Esophagus mucosa (tissue), 1 donor: ENCODE data around the gene CTNNA1. TPM values are rescaled to one million over a fixed set of nuclear protein-coding genes. Genes with fewer than 3 reads are reported as not detected.

ENCODE experiments used
- ATAC-seq: fragments of 200-7000 bp; cut with Tn5 transposase; one replicate; pipeline ENCODE4 v1.9.1; 2020
- total RNA-seq: library from RNA; stranded (reverse); gene quantifications from one replicate; pipeline ENCODE4 v1.2.4, GENCODE V29; 2023
- donor health status: DM: yes; HTN: yes; CAD: no.

CTNNA1 gene
- total RNA-seq, 1 donor from 2014 or later: 332 TPM

- ATAC-seq: no peak
Observed at GRCh38 chr5:138952962-138953361, 199.7 kb downstream of the CTNNA1 start.

- ATAC-seq: peak; percentile 86
Observed at GRCh38 chr5:138953387-138954256, 200.4 kb downstream of the CTNNA1 start.

GRCh38 chr5:138954257-138955012 is 201.2 kb downstream of the CTNNA1 start:
- no peak for ATAC-seq

- ATAC-seq: no peak
Observed at GRCh38 chr5:138955013-138955660, 201.9 kb downstream of the CTNNA1 start.

GRCh38 chr5:138955671-138956295 is 202.6 kb downstream of the CTNNA1 start:
- ATAC-seq: no peak

- no peak for ATAC-seq
Observed at GRCh38 chr5:138956801-138957200, 203.6 kb downstream of the CTNNA1 start.

GRCh38 chr5:138960145-138960692 is 207.0 kb downstream of the CTNNA1 start:
- ATAC-seq: no peak

GRCh38 chr5:138961221-138961620 is 208.0 kb downstream of the CTNNA1 start:
- ATAC-seq: no peak

- no peak for ATAC-seq
Observed at GRCh38 chr5:138961729-138962128, 208.5 kb downstream of the CTNNA1 start.

- ATAC-seq: no peak
Observed at GRCh38 chr5:138962614-138963370, 209.6 kb downstream of the CTNNA1 start.

GRCh38 chr5:138963763-138964371 is 210.6 kb downstream of the CTNNA1 start:
- ATAC-seq: no peak

- no peak for ATAC-seq
Observed at GRCh38 chr5:138964647-138965201, 211.5 kb downstream of the CTNNA1 start.

GRCh38 chr5:138965626-138966025 is 212.4 kb downstream of the CTNNA1 start:
- no peak for ATAC-seq

- ATAC-seq: no peak
Observed at GRCh38 chr5:138966236-138966985, 213.2 kb downstream of the CTNNA1 start.

- peak; percentile 14 for ATAC-seq
Observed at GRCh38 chr5:138967791-138968448, 214.7 kb downstream of the CTNNA1 start.

GRCh38 chr5:138968601-138969000 is 215.4 kb downstream of the CTNNA1 start:
- ATAC-seq: no peak

GRCh38 chr5:138969323-138970002 is 216.2 kb downstream of the CTNNA1 start:
- no peak for ATAC-seq

- ATAC-seq: no peak
Observed at GRCh38 chr5:138972230-138972629, 219.0 kb downstream of the CTNNA1 start.

GRCh38 chr5:138972836-138973235 is 219.6 kb downstream of the CTNNA1 start:
- ATAC-seq: no peak
